ENCODE data around the gene CARD11.

DNA sequence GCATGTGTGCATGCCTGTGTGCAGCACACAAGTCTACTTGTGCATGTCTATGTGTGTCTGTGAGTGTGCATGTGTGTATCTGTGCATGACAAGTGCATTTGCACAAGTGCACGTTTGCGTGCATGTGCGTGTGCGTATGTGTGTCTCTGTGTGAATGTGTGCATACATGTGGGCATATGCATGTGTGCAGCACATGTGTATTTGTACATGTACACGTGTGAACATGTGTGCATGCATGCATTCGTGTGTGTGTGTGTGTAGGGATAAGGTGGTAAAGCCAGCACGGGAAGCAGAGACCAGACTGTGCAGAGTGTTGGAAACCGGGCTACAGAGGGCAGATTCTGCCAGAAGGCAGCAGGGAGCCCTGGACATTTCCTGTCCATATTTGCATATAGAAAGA lies 163.6 kb downstream of the CARD11 start:
- TF ChIP-seq, protein P1, sequence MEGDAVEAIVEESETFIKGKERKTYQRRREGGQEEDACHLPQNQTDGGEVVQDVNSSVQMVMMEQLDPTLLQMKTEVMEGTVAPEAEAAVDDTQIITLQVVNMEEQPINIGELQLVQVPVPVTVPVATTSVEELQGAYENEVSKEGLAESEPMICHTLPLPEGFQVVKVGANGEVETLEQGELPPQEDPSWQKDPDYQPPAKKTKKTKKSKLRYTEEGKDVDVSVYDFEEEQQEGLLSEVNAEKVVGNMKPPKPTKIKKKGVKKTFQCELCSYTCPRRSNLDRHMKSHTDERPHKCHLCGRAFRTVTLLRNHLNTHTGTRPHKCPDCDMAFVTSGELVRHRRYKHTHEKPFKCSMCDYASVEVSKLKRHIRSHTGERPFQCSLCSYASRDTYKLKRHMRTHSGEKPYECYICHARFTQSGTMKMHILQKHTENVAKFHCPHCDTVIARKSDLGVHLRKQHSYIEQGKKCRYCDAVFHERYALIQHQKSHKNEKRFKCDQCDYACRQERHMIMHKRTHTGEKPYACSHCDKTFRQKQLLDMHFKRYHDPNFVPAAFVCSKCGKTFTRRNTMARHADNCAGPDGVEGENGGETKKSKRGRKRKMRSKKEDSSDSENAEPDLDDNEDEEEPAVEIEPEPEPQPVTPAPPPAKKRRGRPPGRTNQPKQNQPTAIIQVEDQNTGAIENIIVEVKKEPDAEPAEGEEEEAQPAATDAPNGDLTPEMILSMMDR (IDR thresholded peaks at IDR 0.05): no peak
- no peak for TF ChIP-seq POLR2A (IDR thresholded peaks at IDR 0.05; ENCODE audit: low read depth)
- no peak for TF ChIP-seq POLR2AphosphoS5 (IDR thresholded peaks at IDR 0.05)

Measured in esophagus muscularis mucosa (tissue), 3 donors.